ENCODE measurements around the gene ACTC1. TPM values are rescaled to one million over a fixed set of nuclear protein-coding genes. Genes with fewer than 3 reads are reported as not detected.

ACTC1 gene
- polyA plus RNA-seq, 1 donor from 2014 or later: not detected

GRCh38 chr15:34768530-34768929, 26.8 kb downstream of the ACTC1 start:
- H2AFZ ChIP-seq (ENCODE audit: low read depth, low read length): no peak overlapping the region
- TF ChIP-seq, protein P1, sequence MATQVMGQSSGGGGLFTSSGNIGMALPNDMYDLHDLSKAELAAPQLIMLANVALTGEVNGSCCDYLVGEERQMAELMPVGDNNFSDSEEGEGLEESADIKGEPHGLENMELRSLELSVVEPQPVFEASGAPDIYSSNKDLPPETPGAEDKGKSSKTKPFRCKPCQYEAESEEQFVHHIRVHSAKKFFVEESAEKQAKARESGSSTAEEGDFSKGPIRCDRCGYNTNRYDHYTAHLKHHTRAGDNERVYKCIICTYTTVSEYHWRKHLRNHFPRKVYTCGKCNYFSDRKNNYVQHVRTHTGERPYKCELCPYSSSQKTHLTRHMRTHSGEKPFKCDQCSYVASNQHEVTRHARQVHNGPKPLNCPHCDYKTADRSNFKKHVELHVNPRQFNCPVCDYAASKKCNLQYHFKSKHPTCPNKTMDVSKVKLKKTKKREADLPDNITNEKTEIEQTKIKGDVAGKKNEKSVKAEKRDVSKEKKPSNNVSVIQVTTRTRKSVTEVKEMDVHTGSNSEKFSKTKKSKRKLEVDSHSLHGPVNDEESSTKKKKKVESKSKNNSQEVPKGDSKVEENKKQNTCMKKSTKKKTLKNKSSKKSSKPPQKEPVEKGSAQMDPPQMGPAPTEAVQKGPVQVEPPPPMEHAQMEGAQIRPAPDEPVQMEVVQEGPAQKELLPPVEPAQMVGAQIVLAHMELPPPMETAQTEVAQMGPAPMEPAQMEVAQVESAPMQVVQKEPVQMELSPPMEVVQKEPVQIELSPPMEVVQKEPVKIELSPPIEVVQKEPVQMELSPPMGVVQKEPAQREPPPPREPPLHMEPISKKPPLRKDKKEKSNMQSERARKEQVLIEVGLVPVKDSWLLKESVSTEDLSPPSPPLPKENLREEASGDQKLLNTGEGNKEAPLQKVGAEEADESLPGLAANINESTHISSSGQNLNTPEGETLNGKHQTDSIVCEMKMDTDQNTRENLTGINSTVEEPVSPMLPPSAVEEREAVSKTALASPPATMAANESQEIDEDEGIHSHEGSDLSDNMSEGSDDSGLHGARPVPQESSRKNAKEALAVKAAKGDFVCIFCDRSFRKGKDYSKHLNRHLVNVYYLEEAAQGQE (IDR thresholded peaks at IDR 0.05; ENCODE audit: borderline replicate concordance): no peak
- no peak for TF ChIP-seq RAD21 (conservative IDR thresholded peaks at IDR 0.05)
- TF ChIP-seq POLR2AphosphoS5 (IDR thresholded peaks at IDR 0.05): no peak
- TF ChIP-seq CTCF (IDR thresholded peaks at IDR 0.05; ENCODE audit: poor library complexity, severe bottlenecking): no peak
- TF ChIP-seq EZH2 (IDR thresholded peaks at IDR 0.05; ENCODE audit: borderline replicate concordance, insufficient read depth, low read length, poor library complexity, severe bottlenecking): no peak
- no peak for TF ChIP-seq TAF1 (IDR thresholded peaks at IDR 0.05; ENCODE audit: low read depth)
- no peak for TF ChIP-seq EP300 (conservative IDR thresholded peaks at IDR 0.05; ENCODE audit: poor library complexity, severe bottlenecking)
- no peak for TF ChIP-seq SMC3 (conservative IDR thresholded peaks at IDR 0.05; ENCODE audit: poor library complexity)
- no peak for TF ChIP-seq MXI1 (conservative IDR thresholded peaks at IDR 0.05; ENCODE audit: poor library complexity, severe bottlenecking)
- no peak overlapping the region for H3K27ac ChIP-seq (ENCODE audit: low read length)
- no peak overlapping the region for H3K4me3 ChIP-seq (ENCODE audit: low read length)
- H3K4me2 ChIP-seq (ENCODE audit: low read length): no peak overlapping the region
- H3K36me3 ChIP-seq (ENCODE audit: insufficient read depth, low read length): no peaks in the 10 kb centered on the region
- H3K9me2 ChIP-seq (ENCODE audit: insufficient read depth, low read length): no peaks in the 10 kb centered on the region
- H3K9me3 ChIP-seq (ENCODE audit: low read length): no peaks in the 10 kb centered on the region
- no peaks in the 10 kb centered on the region for H4K20me1 ChIP-seq (ENCODE audit: insufficient read depth)
- H3K27me3 ChIP-seq (ENCODE audit: insufficient read depth, low read depth, low read length): no peaks in the 10 kb centered on the region
- H3F3A ChIP-seq (ENCODE audit: insufficient read depth, low read length, poor library complexity, severe bottlenecking): no peaks in the 10 kb centered on the region
- H3K79me2 ChIP-seq (replicated peaks; ENCODE audit: insufficient read depth, low read length): no peaks in the 10 kb centered on the region
- H3K9ac ChIP-seq (ENCODE audit: low read length): no peak overlapping the region

- Histone ChIP-seq H3K79me2 (replicated peaks; ENCODE audit: insufficient read depth, low read length) (no peaks in the 10 kb centered on the region), H3K9me3 (ENCODE audit: low read length) (no peaks in the 10 kb centered on the region), H3K9me2 (ENCODE audit: insufficient read depth, low read length) (no peaks in the 10 kb centered on the region), H3F3A (ENCODE audit: insufficient read depth, low read length, poor library complexity, severe bottlenecking) (no peaks in the 10 kb centered on the region), H3K4me3 (ENCODE audit: low read length) (no peak overlapping the region), H3K9ac (ENCODE audit: low read length) (no peak overlapping the region), H4K20me1 (ENCODE audit: insufficient read depth) (no peaks in the 10 kb centered on the region), H3K4me2 (ENCODE audit: low read length) (no peak overlapping the region), H3K27me3 (ENCODE audit: insufficient read depth, low read depth, low read length) (no peaks in the 10 kb centered on the region), H2AFZ (ENCODE audit: low read depth, low read length) (no peak overlapping the region), H3K27ac (ENCODE audit: low read length) (no peak overlapping the region), H3K36me3 (ENCODE audit: insufficient read depth, low read length) (no peaks in the 10 kb centered on the region)
- no peak for TF ChIP-seq POLR2AphosphoS5 (IDR thresholded peaks at IDR 0.05)
- TF ChIP-seq MXI1 (conservative IDR thresholded peaks at IDR 0.05; ENCODE audit: poor library complexity, severe bottlenecking): no peak
These were observed 29.6 kb downstream of the ACTC1 start for GRCh38 chr15:34765741-34766140.

GRCh38 chr15:34760909-34761308, 34.4 kb downstream of the ACTC1 start:
- H3K79me2 ChIP-seq (replicated peaks; ENCODE audit: insufficient read depth, low read length): no peaks in the 10 kb centered on the region
- no peak overlapping the region for H2AFZ ChIP-seq (ENCODE audit: low read depth, low read length)
- H3K27ac ChIP-seq (ENCODE audit: low read length): no peak overlapping the region
- no peak overlapping the region for H3K9ac ChIP-seq (ENCODE audit: low read length)
- no peak overlapping the region for H3K4me2 ChIP-seq (ENCODE audit: low read length)
- H3K9me2 ChIP-seq (ENCODE audit: insufficient read depth, low read length): no peaks in the 10 kb centered on the region
- peaks cover 13% of the 10 kb centered on the region for H3K27me3 ChIP-seq (ENCODE audit: insufficient read depth, low read depth, low read length)
- no peaks in the 10 kb centered on the region for H3K36me3 ChIP-seq (ENCODE audit: insufficient read depth, low read length)
- H3K9me3 ChIP-seq (ENCODE audit: low read length): no peaks in the 10 kb centered on the region
- TF ChIP-seq POLR2AphosphoS5 (IDR thresholded peaks at IDR 0.05): no peak
- TF ChIP-seq CTCF (IDR thresholded peaks at IDR 0.05; ENCODE audit: poor library complexity, severe bottlenecking): no peak
- TF ChIP-seq TAF1 (IDR thresholded peaks at IDR 0.05; ENCODE audit: low read depth): no peak
- TF ChIP-seq EZH2 (IDR thresholded peaks at IDR 0.05; ENCODE audit: borderline replicate concordance, insufficient read depth, low read length, poor library complexity, severe bottlenecking): no peak
- TF ChIP-seq MXI1 (conservative IDR thresholded peaks at IDR 0.05; ENCODE audit: poor library complexity, severe bottlenecking): no peak
- TF ChIP-seq SMC3 (conservative IDR thresholded peaks at IDR 0.05; ENCODE audit: poor library complexity): no peak
- TF ChIP-seq, protein P1 (IDR thresholded peaks at IDR 0.05; ENCODE audit: borderline replicate concordance): no peak
- TF ChIP-seq RAD21 (conservative IDR thresholded peaks at IDR 0.05): no peak
- TF ChIP-seq EP300 (conservative IDR thresholded peaks at IDR 0.05; ENCODE audit: poor library complexity, severe bottlenecking): no peak
- H4K20me1 ChIP-seq (ENCODE audit: insufficient read depth): no peaks in the 10 kb centered on the region
- no peaks in the 10 kb centered on the region for H3F3A ChIP-seq (ENCODE audit: insufficient read depth, low read length, poor library complexity, severe bottlenecking)
- H3K4me3 ChIP-seq (ENCODE audit: low read length): no peak overlapping the region
